GM13976 (cell line): ENCODE data around the gene FLNA.
"Not testable (repeated sequence)": the region's sequence is repeated elsewhere in the genome, so short reads cannot be mapped to it uniquely, and the experiment has no call there.

Experiments
- DNase-seq: peaks from one replicate; pipeline ENCODE4 v3.0.0; 2012; ENCODE audit warnings: low spot score
- CTCF ChIP-seq: IDR thresholded peaks from 2 replicates; pipeline ENCODE4 v1.5.1; 2012; ENCODE audit warnings: borderline replicate concordance, mild to moderate bottlenecking; ENCODE audit not compliant: insufficient read depth; ENCODE audit errors: extremely low read depth, missing control alignments, control extremely low read depth
- in situ Hi-C: fragments of 300-500 bp; cut with MboI; formaldehyde crosslinking; loops from one replicate; pipeline ENCODE4 v1.12.0; 2022; ENCODE audit warnings: low sequenced_read_pairs, mixed read lengths, inconsistent platforms; ENCODE audit not compliant: unreplicated experiment

FLNA gene

GRCh38 chrX:154307202-154307601 is 67.2 kb downstream of the FLNA start:
- in situ Hi-C loops, result no loop called here
- no peak for DNase-seq
- TF ChIP-seq CTCF, result no peak

- in situ Hi-C loops, result no loop called here
- DNase-seq, result no peak
- no peak for TF ChIP-seq CTCF
Observed at GRCh38 chrX:154305541-154306205, 68.8 kb downstream of the FLNA start.

- in situ Hi-C loops, result no loop called here
- no peak for TF ChIP-seq CTCF
- no peak for DNase-seq
Observed at GRCh38 chrX:154304846-154305245, 69.6 kb downstream of the FLNA start.

GRCh38 chrX:154303476-154303875 is 71.0 kb downstream of the FLNA start:
- in situ Hi-C loops, result no loop called here
- TF ChIP-seq CTCF, result no peak
- DNase-seq, result no peak

- DNase-seq, in situ Hi-C loops: not testable (repeated sequence)
Observed at GRCh38 chrX:154302998-154303397, 71.4 kb downstream of the FLNA start.

GRCh38 chrX:154300816-154301215 is 73.6 kb downstream of the FLNA start:
- TF ChIP-seq CTCF, result no peak
- no peak for DNase-seq
- in situ Hi-C loops, result no loop called here
